ENCODE data around the gene CDK6. TPM values are rescaled to one million over a fixed set of nuclear protein-coding genes. Genes with fewer than 3 reads are reported as not detected.

Gene CDK6
- total and polyA plus RNA-seq, 2 experiments from 2014 or later: 7.4 to 23.7 TPM

DNA sequence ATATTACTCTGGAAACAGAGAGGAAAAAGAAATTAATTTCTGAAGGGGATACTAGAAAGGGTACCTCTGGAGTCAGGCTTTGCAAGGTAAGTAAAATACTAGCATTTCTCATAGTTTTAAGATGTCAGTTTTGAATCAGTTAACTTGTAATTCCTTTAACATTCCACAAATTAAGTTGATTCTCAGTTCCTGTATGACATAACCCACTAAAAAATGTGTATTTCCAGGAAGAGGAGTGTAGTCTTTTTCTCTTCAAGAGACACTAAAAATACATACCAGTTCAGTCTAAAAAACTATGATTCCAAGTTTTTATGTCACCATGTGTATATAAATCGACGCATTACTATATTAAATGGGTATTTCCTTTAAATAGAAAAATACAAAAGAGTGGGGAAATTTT, 113.2 kb downstream of the CDK6 start:
- no peaks in the 10 kb centered on the region for H3K36me3 ChIP-seq (ENCODE audit: insufficient read depth)
- Mint-ChIP-seq H3K9me3 (no peaks in the 10 kb centered on the region), H3K4me3 (no peak overlapping the region), H3K27me3 (ENCODE audit: insufficient read depth, low read depth, poor library complexity) (peaks cover 4% of the 10 kb centered on the region), H3K27ac (no peak overlapping the region), H3K4me1 (peaks cover 31% of the 10 kb centered on the region), H3K36me3 (ENCODE audit: low read depth) (peaks cover 6% of the 10 kb centered on the region)
- H3K27me3 ChIP-seq (ENCODE audit: insufficient read depth): no peaks in the 10 kb centered on the region
- H3K27ac ChIP-seq (ENCODE audit: low read depth): no peak overlapping the region
- ATAC-seq: no peak
- H3F3A ChIP-seq (replicated peaks; ENCODE audit: low read depth): no peaks in the 10 kb centered on the region
- H4K20me1 ChIP-seq (replicated peaks; ENCODE audit: insufficient read depth): no peaks in the 10 kb centered on the region
- peaks cover 12% of the 10 kb centered on the region for H3K4me1 ChIP-seq (ENCODE audit: insufficient read depth)
- TF ChIP-seq, protein P1, sequence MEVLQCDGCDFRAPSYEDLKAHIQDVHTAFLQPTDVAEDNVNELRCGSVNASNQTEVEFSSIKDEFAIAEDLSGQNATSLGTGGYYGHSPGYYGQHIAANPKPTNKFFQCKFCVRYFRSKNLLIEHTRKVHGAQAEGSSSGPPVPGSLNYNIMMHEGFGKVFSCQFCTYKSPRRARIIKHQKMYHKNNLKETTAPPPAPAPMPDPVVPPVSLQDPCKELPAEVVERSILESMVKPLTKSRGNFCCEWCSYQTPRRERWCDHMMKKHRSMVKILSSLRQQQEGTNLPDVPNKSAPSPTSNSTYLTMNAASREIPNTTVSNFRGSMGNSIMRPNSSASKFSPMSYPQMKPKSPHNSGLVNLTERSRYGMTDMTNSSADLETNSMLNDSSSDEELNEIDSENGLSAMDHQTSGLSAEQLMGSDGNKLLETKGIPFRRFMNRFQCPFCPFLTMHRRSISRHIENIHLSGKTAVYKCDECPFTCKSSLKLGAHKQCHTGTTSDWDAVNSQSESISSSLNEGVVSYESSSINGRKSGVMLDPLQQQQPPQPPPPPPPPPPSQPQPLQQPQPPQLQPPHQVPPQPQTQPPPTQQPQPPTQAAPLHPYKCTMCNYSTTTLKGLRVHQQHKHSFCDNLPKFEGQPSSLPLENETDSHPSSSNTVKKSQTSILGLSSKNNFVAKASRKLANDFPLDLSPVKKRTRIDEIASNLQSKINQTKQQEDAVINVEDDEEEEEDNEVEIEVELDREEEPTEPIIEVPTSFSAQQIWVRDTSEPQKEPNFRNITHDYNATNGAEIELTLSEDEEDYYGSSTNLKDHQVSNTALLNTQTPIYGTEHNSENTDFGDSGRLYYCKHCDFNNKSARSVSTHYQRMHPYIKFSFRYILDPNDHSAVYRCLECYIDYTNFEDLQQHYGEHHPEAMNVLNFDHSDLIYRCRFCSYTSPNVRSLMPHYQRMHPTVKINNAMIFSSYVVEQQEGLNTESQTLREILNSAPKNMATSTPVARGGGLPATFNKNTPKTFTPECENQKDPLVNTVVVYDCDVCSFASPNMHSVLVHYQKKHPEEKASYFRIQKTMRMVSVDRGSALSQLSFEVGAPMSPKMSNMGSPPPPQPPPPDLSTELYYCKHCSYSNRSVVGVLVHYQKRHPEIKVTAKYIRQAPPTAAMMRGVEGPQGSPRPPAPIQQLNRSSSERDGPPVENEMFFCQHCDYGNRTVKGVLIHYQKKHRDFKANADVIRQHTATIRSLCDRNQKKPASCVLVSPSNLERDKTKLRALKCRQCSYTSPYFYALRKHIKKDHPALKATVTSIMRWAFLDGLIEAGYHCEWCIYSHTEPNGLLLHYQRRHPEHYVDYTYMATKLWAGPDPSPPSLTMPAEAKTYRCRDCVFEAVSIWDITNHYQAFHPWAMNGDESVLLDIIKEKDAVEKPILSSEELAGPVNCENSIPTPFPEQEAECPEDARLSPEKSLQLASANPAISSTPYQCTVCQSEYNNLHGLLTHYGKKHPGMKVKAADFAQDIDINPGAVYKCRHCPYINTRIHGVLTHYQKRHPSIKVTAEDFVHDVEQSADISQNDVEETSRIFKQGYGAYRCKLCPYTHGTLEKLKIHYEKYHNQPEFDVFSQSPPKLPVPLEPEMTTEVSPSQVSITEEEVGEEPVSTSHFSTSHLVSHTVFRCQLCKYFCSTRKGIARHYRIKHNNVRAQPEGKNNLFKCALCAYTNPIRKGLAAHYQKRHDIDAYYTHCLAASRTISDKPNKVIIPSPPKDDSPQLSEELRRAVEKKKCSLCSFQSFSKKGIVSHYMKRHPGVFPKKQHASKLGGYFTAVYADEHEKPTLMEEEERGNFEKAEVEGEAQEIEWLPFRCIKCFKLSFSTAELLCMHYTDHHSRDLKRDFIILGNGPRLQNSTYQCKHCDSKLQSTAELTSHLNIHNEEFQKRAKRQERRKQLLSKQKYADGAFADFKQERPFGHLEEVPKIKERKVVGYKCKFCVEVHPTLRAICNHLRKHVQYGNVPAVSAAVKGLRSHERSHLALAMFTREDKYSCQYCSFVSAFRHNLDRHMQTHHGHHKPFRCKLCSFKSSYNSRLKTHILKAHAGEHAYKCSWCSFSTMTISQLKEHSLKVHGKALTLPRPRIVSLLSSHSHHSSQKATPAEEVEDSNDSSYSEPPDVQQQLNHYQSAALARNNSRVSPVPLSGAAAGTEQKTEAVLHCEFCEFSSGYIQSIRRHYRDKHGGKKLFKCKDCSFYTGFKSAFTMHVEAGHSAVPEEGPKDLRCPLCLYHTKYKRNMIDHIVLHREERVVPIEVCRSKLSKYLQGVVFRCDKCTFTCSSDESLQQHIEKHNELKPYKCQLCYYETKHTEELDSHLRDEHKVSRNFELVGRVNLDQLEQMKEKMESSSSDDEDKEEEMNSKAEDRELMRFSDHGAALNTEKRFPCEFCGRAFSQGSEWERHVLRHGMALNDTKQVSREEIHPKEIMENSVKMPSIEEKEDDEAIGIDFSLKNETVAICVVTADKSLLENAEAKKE (CRISPR knock-in tag; IDR thresholded peaks at IDR 0.05): no peak
- TF ChIP-seq NANOG (IDR thresholded peaks at IDR 0.05; ENCODE audit: borderline replicate concordance) (no peak), ZNF114 (CRISPR knock-in tag; IDR thresholded peaks at IDR 0.05) (no peak), EZH2 (IDR thresholded peaks at IDR 0.05; ENCODE audit: low read depth, unreplicated experiment) (no peak)
- TF ChIP-seq, protein P2, sequence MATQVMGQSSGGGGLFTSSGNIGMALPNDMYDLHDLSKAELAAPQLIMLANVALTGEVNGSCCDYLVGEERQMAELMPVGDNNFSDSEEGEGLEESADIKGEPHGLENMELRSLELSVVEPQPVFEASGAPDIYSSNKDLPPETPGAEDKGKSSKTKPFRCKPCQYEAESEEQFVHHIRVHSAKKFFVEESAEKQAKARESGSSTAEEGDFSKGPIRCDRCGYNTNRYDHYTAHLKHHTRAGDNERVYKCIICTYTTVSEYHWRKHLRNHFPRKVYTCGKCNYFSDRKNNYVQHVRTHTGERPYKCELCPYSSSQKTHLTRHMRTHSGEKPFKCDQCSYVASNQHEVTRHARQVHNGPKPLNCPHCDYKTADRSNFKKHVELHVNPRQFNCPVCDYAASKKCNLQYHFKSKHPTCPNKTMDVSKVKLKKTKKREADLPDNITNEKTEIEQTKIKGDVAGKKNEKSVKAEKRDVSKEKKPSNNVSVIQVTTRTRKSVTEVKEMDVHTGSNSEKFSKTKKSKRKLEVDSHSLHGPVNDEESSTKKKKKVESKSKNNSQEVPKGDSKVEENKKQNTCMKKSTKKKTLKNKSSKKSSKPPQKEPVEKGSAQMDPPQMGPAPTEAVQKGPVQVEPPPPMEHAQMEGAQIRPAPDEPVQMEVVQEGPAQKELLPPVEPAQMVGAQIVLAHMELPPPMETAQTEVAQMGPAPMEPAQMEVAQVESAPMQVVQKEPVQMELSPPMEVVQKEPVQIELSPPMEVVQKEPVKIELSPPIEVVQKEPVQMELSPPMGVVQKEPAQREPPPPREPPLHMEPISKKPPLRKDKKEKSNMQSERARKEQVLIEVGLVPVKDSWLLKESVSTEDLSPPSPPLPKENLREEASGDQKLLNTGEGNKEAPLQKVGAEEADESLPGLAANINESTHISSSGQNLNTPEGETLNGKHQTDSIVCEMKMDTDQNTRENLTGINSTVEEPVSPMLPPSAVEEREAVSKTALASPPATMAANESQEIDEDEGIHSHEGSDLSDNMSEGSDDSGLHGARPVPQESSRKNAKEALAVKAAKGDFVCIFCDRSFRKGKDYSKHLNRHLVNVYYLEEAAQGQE (IDR thresholded peaks at IDR 0.05; ENCODE audit: unreplicated experiment): no peak
- TF ChIP-seq, protein P3, sequence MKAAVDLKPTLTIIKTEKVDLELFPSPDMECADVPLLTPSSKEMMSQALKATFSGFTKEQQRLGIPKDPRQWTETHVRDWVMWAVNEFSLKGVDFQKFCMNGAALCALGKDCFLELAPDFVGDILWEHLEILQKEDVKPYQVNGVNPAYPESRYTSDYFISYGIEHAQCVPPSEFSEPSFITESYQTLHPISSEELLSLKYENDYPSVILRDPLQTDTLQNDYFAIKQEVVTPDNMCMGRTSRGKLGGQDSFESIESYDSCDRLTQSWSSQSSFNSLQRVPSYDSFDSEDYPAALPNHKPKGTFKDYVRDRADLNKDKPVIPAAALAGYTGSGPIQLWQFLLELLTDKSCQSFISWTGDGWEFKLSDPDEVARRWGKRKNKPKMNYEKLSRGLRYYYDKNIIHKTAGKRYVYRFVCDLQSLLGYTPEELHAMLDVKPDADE (IDR thresholded peaks at IDR 0.05): no peak
- H3K79me2 ChIP-seq (replicated peaks; ENCODE audit: insufficient read depth): no peaks in the 10 kb centered on the region
- no peaks in the 10 kb centered on the region for H3K9me2 ChIP-seq (ENCODE audit: insufficient read depth)
- no peak for DNase-seq (ENCODE audit: low spot score)
- H3K4me2 ChIP-seq: 0 out of 2 replicates have a peak overlapping the region, but pooled peaks have one; percentile 25
- no peak overlapping the region for H2AFZ ChIP-seq
- H3K4me3 ChIP-seq: no peak overlapping the region
